Lower lobe of right lung (tissue), 2 donors: ENCODE measurements around the gene PLCB2. TPM values are rescaled to one million over a fixed set of nuclear protein-coding genes. Genes with fewer than 3 reads are reported as not detected.

ENCODE experiments used
- ATAC-seq, 2 donors: fragments of 200-7000 bp; cut with Tn5 transposase; one replicate each; pipeline ENCODE4 v1.9.1; 2020 to 2022; ENCODE audit warnings: mild to moderate bottlenecking in 2 of 2, moderate library complexity in 2 of 2
- DNase-seq: peaks from one replicate; pipeline ENCODE4 v3.0.0-alpha.2; 2020
- H3K27ac ChIP-seq: fragments of 200-600 bp; one replicate; pipeline ENCODE4 v1.8.0; 2022
- H3K27me3 ChIP-seq: fragments of 200-600 bp; one replicate; pipeline ENCODE4 v1.8.0; 2022; ENCODE audit warnings: low read depth
- H3K36me3 ChIP-seq: fragments of 200-600 bp; one replicate; pipeline ENCODE4 v1.8.0; 2022; ENCODE audit warnings: mild to moderate bottlenecking
- H3K4me1 ChIP-seq: fragments of 200-600 bp; one replicate; pipeline ENCODE4 v1.8.0; 2022
- H3K4me3 ChIP-seq: fragments of 200-600 bp; one replicate; pipeline ENCODE4 v1.8.0; 2022; ENCODE audit warnings: mild to moderate bottlenecking
- H3K9me3 ChIP-seq: fragments of 200-600 bp; one replicate; pipeline ENCODE4 v1.8.0; 2022
- intact Hi-C: fragments of 100-400 bp; cut with DNase I; formaldehyde crosslinking; loops from one replicate; pipeline ENCODE4 v1.11.0; 2022
- total RNA-seq: library from RNA; stranded (reverse); fragmentation: NEBNext Ultra II Directional; extraction: Animal tissue kit (Norgen Biotek cat#: 25700); gene quantifications from one replicate; pipeline ENCODE4 v1.2.1, GENCODE V29; 2021
- TF ChIP-seq, protein P1 (sequence below): fragments of 200-600 bp; IDR thresholded peaks from one replicate; pipeline ENCODE4 v1.8.0; 2022; ENCODE audit warnings: antibody characterized with exemption, mild to moderate bottlenecking
- donor health status: DM: no; HTN: yes; CAD: no; lungs with severe emphysema.

PLCB2 gene
- total RNA-seq, 1 donor from 2014 or later: 105 TPM

DNA sequence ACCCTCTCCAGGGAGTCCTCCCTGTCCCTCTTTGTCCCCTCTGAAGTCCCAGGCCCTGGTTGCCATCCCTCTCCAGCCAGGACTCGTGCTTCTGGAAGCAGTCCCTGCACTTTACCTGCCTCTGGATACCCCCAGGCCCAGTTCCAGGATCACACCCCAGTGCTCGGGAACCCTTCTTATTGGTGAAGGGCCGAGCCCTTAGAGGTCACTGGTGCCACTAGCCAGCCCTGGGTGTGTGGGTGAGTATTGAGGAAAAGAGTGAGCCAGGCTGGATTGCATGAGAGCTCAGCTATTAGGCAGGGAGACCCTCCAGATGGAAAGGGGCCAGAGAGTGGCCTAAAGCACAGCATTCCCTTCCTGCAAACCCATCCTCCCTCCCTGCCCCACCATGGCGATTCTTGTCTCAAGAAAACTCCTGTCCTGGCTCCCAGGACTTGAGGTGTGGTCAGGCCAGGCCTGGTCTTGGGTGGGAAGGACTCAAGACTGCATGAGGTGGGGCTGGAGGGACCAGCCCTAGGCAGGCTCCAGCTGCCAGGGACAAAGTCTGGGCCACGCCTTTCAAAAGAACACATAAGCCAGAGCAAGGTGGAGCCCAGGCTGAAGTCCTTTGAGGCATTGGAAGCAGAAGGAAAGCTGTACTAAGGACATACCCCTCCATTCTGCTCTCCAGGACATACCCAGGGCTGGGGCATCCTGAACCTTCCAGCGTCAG is 38.3 kb upstream of the PLCB2 start:
- DNase-seq: peak; percentile 29
- intact Hi-C loops: no loop called here
- no peak for ATAC-seq
- Histone ChIP-seq H3K9me3 (no peaks in the 10 kb centered on the region), H3K4me1 (peaks cover 35% of the 10 kb centered on the region), H3K36me3 (no peaks in the 10 kb centered on the region), H3K27me3 (no peaks in the 10 kb centered on the region), H3K4me3 (no peak overlapping the region), H3K27ac (no peak overlapping the region)
- TF ChIP-seq, protein P1, sequence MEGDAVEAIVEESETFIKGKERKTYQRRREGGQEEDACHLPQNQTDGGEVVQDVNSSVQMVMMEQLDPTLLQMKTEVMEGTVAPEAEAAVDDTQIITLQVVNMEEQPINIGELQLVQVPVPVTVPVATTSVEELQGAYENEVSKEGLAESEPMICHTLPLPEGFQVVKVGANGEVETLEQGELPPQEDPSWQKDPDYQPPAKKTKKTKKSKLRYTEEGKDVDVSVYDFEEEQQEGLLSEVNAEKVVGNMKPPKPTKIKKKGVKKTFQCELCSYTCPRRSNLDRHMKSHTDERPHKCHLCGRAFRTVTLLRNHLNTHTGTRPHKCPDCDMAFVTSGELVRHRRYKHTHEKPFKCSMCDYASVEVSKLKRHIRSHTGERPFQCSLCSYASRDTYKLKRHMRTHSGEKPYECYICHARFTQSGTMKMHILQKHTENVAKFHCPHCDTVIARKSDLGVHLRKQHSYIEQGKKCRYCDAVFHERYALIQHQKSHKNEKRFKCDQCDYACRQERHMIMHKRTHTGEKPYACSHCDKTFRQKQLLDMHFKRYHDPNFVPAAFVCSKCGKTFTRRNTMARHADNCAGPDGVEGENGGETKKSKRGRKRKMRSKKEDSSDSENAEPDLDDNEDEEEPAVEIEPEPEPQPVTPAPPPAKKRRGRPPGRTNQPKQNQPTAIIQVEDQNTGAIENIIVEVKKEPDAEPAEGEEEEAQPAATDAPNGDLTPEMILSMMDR: no peak

DNA sequence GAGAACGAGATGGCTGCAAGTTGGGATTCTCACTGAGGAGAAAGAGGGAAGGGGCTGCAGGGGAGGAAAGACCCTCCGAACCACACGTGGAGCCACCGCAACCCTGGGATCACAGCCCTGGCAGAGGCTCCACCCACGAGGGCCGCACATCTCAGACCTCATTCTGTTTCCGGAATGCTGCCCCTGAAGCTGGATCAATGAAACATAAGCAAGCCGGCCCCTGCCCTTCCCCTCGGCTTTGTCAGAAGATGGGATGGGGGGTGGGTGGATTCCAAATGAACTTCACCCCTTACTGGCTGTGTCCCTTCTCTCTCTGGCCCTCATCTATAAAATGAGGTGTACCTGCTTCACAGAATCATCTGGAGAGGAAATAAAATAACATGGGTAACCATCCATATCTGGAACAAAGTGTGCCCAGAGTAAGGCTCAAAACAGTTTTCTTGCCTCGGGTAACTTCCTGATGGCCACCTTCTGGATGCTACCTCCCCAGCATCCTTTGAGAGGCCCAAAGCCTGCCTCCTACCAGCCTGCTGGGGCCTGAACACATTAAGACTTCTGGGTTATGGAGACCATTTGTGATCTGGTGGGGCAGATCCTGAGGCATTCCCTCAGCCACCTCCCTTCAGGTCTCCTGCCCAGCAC is 37.6 kb upstream of the PLCB2 start:
- Histone ChIP-seq H3K27ac (no peak overlapping the region), H3K36me3 (no peaks in the 10 kb centered on the region), H3K27me3 (no peaks in the 10 kb centered on the region), H3K4me3 (no peak overlapping the region), H3K9me3 (no peaks in the 10 kb centered on the region), H3K4me1 (peaks cover 41% of the 10 kb centered on the region)
- intact Hi-C loops: no loop called here
- TF ChIP-seq, protein P1: no peak
- ATAC-seq (no peak), DNase-seq (peak; percentile 35)

DNA sequence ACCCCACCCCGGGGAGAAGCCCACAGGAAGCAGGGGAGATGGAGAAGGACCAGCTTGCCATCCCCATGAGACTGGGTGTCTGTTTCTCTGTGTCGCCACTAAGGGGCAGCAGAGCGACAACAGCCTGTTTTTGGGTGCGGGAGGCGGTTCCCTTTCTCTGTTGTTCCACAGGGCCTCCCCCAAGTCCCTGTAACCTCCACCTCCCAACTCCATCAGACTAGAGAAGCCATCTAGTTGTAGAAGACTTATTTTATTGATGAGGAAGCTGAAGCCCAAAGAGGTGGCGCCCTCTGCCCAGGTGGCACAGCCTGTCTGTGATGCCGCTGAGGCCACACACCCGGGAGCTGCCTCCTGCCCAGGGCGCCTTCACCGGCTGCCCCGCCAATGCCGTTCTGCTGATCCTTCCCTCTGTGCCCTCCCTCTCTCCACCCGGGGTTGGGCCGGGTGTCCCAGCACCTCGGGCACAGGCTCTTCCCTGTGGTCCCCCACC is 36.9 kb upstream of the PLCB2 start:
- intact Hi-C loops: no loop called here
- Histone ChIP-seq H3K27me3 (no peaks in the 10 kb centered on the region), H3K27ac (no peak overlapping the region), H3K4me3 (no peak overlapping the region), H3K9me3 (no peaks in the 10 kb centered on the region), H3K36me3 (no peaks in the 10 kb centered on the region), H3K4me1 (peaks cover 48% of the 10 kb centered on the region)
- peak; percentile 76 for DNase-seq
- TF ChIP-seq, protein P1: peak; percentile 80
- peak; percentile 40 to 44 for ATAC-seq

DNA sequence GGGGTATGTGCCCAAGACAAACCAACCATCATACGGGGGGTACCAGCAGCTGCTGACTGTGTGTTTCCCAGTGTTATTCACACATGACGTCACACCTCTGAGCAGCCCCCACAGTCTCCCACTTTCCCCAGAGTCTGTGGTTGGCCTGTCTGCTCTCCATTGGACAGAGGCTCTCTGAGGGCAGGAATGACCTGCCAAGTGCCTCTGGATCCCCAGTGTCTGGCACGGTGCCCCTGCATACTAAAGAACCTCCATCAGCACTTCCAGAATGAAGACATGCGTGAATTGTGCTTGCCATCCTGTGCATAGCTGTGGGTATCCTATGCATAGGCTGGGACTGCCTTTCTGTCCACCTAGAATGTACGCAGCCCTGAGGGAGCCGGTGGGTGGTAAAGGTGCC is 36.5 kb upstream of the PLCB2 start:
- Histone ChIP-seq H3K4me3 (no peak overlapping the region), H3K27ac (no peak overlapping the region), H3K36me3 (no peaks in the 10 kb centered on the region), H3K9me3 (no peaks in the 10 kb centered on the region), H3K27me3 (no peaks in the 10 kb centered on the region), H3K4me1 (peaks cover 53% of the 10 kb centered on the region)
- ATAC-seq: no peak
- DNase-seq: no peak
- TF ChIP-seq, protein P1: no peak
- intact Hi-C loops: no loop called here

DNA sequence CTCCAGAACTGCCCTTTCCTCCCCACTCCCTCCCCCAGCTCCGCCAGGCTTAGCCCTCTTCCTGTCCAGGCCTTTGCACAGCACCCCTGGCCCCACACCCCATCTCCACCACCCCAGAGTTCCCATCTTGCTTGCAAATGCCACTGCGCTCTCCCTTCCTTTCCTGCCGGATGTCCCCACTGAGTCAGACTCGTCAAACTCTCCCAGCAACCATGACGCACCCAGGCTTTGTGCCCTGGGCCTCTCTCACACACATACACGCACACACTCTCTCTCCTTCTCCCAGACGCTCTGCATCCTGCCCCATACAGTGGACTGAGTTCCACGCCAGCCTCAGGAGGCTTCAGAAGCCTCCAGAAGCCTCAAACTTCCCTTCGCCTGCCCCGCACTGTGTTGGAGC is 35.8 kb upstream of the PLCB2 start:
- Histone ChIP-seq H3K4me1 (peaks cover 60% of the 10 kb centered on the region), H3K27me3 (no peaks in the 10 kb centered on the region), H3K4me3 (no peak overlapping the region), H3K9me3 (no peaks in the 10 kb centered on the region), H3K36me3 (no peaks in the 10 kb centered on the region), H3K27ac (no peak overlapping the region)
- intact Hi-C loops: no loop called here
- DNase-seq (no peak), ATAC-seq (no peak)
- TF ChIP-seq, protein P1: no peak
